PC-3 (cell line): Measurements from ENCODE around the gene PWWP2B. TPM values are rescaled to one million over a fixed set of nuclear protein-coding genes. Genes with fewer than 3 reads are reported as not detected.
A peak's percentile ranks its signal among the peaks of the same experiment; 100 is the strongest.

Experiments used
- ATAC-seq: fragments of 200-7000 bp; cut with Tn5 transposase; 2 replicates; pipeline ENCODE4 v1.9.1; 2020; ENCODE audit warnings: mild to moderate bottlenecking, moderate library complexity
- BruUV-seq: library from RNA; stranded (reverse); fragments of 400-500 nt; replicated peaks from 2 replicates; lab custom pipeline; 2021; lab: Mats Ljungman, UMichigan
- CTCF ChIA-PET: fragments of 300-600 bp; sonication (Branson Sonifier 250); formaldehyde crosslinking; loops from one replicate; lab custom pipeline; 2022; ENCODE audit warnings: antibody characterized with exemption; lab: Charles Lee
- POLR2A ChIA-PET: fragments of 300-600 bp; sonication (Branson Sonifier 250); formaldehyde crosslinking; loops from one replicate; lab custom pipeline; 2022; ENCODE audit warnings: antibody characterized with exemption; ENCODE audit not compliant: unreplicated experiment; lab: Charles Lee
- DNase-seq: peaks from one replicate; pipeline ENCODE4 v3.0.0-alpha.2; 2015
- H2AFZ ChIP-seq: fragments of 300-600 bp; sonication (generic); 2 replicates; pipeline ENCODE4 v1.6.0; 2016; ENCODE audit warnings: antibody characterized with exemption, low read length
- H3F3A ChIP-seq: fragments of 300-600 bp; sonication (generic); one replicate; pipeline ENCODE4 v1.6.0; 2017; ENCODE audit warnings: antibody characterized with exemption, low read length, control low read depth, mild to moderate bottlenecking; ENCODE audit not compliant: unreplicated experiment
- H3K27ac ChIP-seq: fragments of 300-600 bp; sonication (generic); 2 replicates; pipeline ENCODE4 v1.5.1; 2016; ENCODE audit warnings: mild to moderate bottlenecking, low read length
- H3K27me3 ChIP-seq: fragments of 300-600 bp; sonication (generic); 2 replicates; pipeline ENCODE4 v1.6.1; 2016; ENCODE audit warnings: low read length, mixed read lengths
- H3K36me3 ChIP-seq: fragments of 300-600 bp; sonication (generic); 2 replicates; pipeline ENCODE4 v1.6.1; 2016; ENCODE audit warnings: low read depth, mixed run types, low read length, mixed read lengths
- H3K4me1 ChIP-seq: fragments of 300-600 bp; sonication (generic); 2 replicates; pipeline ENCODE4 v1.5.1; 2016; ENCODE audit warnings: low read length; ENCODE audit not compliant: insufficient read depth
- H3K4me2 ChIP-seq: fragments of 300-600 bp; sonication (generic); 2 replicates; pipeline ENCODE4 v1.6.0; 2016; ENCODE audit warnings: low read length
- H3K4me3 ChIP-seq: fragments of 300-600 bp; sonication (generic); 2 replicates; pipeline ENCODE4 v1.5.1; 2016; ENCODE audit warnings: mild to moderate bottlenecking, low read length, mixed read lengths
- H3K79me2 ChIP-seq: fragments of 300-600 bp; sonication (generic); 2 replicates; pipeline ENCODE4 v1.6.1; 2017; ENCODE audit warnings: low read length, mixed read lengths
- H3K9ac ChIP-seq: fragments of 300-600 bp; sonication (generic); 2 replicates; pipeline ENCODE4 v1.6.0; 2016; ENCODE audit warnings: mild to moderate bottlenecking, low read length
- H3K9me2 ChIP-seq: fragments of 300-600 bp; sonication (generic); replicated peaks from 2 replicates; pipeline ENCODE4 v1.6.1; 2016; ENCODE audit warnings: mixed run types, low read length, mixed read lengths
- H3K9me3 ChIP-seq: fragments of 300-600 bp; sonication (generic); 2 replicates; pipeline ENCODE4 v1.6.1; 2016; ENCODE audit warnings: low read length, mixed read lengths
- H4K20me1 ChIP-seq: fragments of 300-600 bp; sonication (generic); 2 replicates; pipeline ENCODE4 v1.6.1; 2016; ENCODE audit warnings: low read length, mixed read lengths
- CTCF ChIP-seq: fragments of 300-600 bp; sonication (generic); conservative IDR thresholded peaks from 2 replicates; pipeline ENCODE4 v1.5.1; 2017; ENCODE audit warnings: antibody characterized with exemption, low read depth, mild to moderate bottlenecking, low read length
- EZH2 ChIP-seq: fragments of 300-600 bp; sonication (generic); IDR thresholded peaks from one replicate; pipeline ENCODE4 v1.6.1; 2017; ENCODE audit warnings: antibody characterized with exemption, mild to moderate bottlenecking, low read length; ENCODE audit not compliant: unreplicated experiment
- EZH2phosphoT487 ChIP-seq: fragments of 300-600 bp; sonication (generic); IDR thresholded peaks from 2 replicates; pipeline ENCODE4 v1.6.1; 2018; ENCODE audit warnings: mild to moderate bottlenecking, antibody characterized with exemption, low read length, borderline replicate concordance
- intact Hi-C: fragments of 100-400 bp; cut with micrococcal nuclease; formaldehyde crosslinking; loops from 2 replicates; pipeline ENCODE4 v1.9.0; 2023
- total RNA-seq: library from RNA; depleted of rRNA; stranded (reverse); fragments of >200 nt; gene quantifications from 2 replicates; pipeline ENCODE4 v1.2.3, GENCODE V29; 2014

The PWWP2B gene
- total RNA-seq, 1 experiment from 2014 or later: 24.5 TPM

GRCh38 chr10:132449811-132450181 is 52.8 kb downstream of the PWWP2B start:
- H3F3A ChIP-seq: no peaks in the 10 kb centered on the region
- no peaks in the 10 kb centered on the region for H3K9me2 ChIP-seq
- H3K36me3 ChIP-seq: no peaks in the 10 kb centered on the region
- CTCF ChIA-PET: no interaction called here
- peak overlapping the region; percentile 63; the same call in 1 of the 2 replicates for H3K4me2 ChIP-seq
- H3K9ac ChIP-seq: no peak overlapping the region; the same call in 1 of the 2 replicates
- H3K4me3 ChIP-seq: no peak overlapping the region
- intact Hi-C loops: loop anchor here (2.0 to 5.0 kb wide), 2 partner anchors 29 to 227 kb away; no protein-coding TSS in a partner anchor
- TF ChIP-seq EZH2: no peak
- TF ChIP-seq EZH2phosphoT487: no peak
- no peak for TF ChIP-seq CTCF
- peak overlapping the region; percentile 74 for H3K27ac ChIP-seq
- H4K20me1 ChIP-seq: no peaks in the 10 kb centered on the region
- no peaks in the 10 kb centered on the region for H3K79me2 ChIP-seq
- POLR2A ChIA-PET: no interaction called here
- BruUV-seq: no TSS peak
- no peak overlapping the region for H2AFZ ChIP-seq
- H3K4me1 ChIP-seq: peaks cover 33% of the 10 kb centered on the region
- H3K27me3 ChIP-seq: no peaks in the 10 kb centered on the region
- DNase-seq: no peak
- H3K9me3 ChIP-seq: no peaks in the 10 kb centered on the region
- ATAC-seq: no peak

- no peaks in the 10 kb centered on the region for H3K36me3 ChIP-seq
- H3K9ac ChIP-seq: no peak overlapping the region
- no peak overlapping the region for H3K27ac ChIP-seq
- POLR2A ChIA-PET: no interaction called here
- H3K27me3 ChIP-seq: no peaks in the 10 kb centered on the region
- H3K4me1 ChIP-seq: peaks cover 33% of the 10 kb centered on the region
- no peaks in the 10 kb centered on the region for H3F3A ChIP-seq
- H3K4me2 ChIP-seq: no peak overlapping the region
- H2AFZ ChIP-seq: no peak overlapping the region
- no peak for TF ChIP-seq CTCF
- no peak for TF ChIP-seq EZH2
- TF ChIP-seq EZH2phosphoT487: no peak
- no peak overlapping the region for H3K4me3 ChIP-seq
- CTCF ChIA-PET: no interaction called here
- H3K9me3 ChIP-seq: no peaks in the 10 kb centered on the region
- ATAC-seq: no peak
- H3K9me2 ChIP-seq: no peaks in the 10 kb centered on the region
- BruUV-seq: no TSS peak
- no peaks in the 10 kb centered on the region for H3K79me2 ChIP-seq
- DNase-seq: no peak
- no peaks in the 10 kb centered on the region for H4K20me1 ChIP-seq
- intact Hi-C loops: loop anchor here (5.0 kb wide), 1 partner anchor 228 kb away; no protein-coding TSS in a partner anchor
Measured at GRCh38 chr10:132450466-132450824, 53.4 kb downstream of the PWWP2B start.

GRCh38 chr10:132450825-132451505 is 54.0 kb downstream of the PWWP2B start:
- ChIA-PET POLR2A (no interaction called here), CTCF (no interaction called here)
- TF ChIP-seq EZH2 (no peak), EZH2phosphoT487 (no peak), CTCF (no peak)
- Histone ChIP-seq H3K4me3 (no peak overlapping the region), H3F3A (no peaks in the 10 kb centered on the region), H3K27ac (no peak overlapping the region), H3K79me2 (no peaks in the 10 kb centered on the region), H3K9me3 (no peaks in the 10 kb centered on the region), H4K20me1 (no peaks in the 10 kb centered on the region), H3K4me2 (no peak overlapping the region), H3K36me3 (no peaks in the 10 kb centered on the region), H3K27me3 (no peaks in the 10 kb centered on the region), H3K9ac (no peak overlapping the region), H2AFZ (no peak overlapping the region), H3K9me2 (no peaks in the 10 kb centered on the region), H3K4me1 (peaks cover 33% of the 10 kb centered on the region)
- DNase-seq (no peak), ATAC-seq (no peak)
- BruUV-seq: no TSS peak
- intact Hi-C loops: loop anchor here (5.0 kb wide), 1 partner anchor 229 kb away; no protein-coding TSS in a partner anchor
